ENCODE measurements around the gene OR9G4. TPM values are rescaled to one million over a fixed set of nuclear protein-coding genes. Genes with fewer than 3 reads are reported as not detected.

The OR9G4 gene
- not detected for total RNA-seq

DNA sequence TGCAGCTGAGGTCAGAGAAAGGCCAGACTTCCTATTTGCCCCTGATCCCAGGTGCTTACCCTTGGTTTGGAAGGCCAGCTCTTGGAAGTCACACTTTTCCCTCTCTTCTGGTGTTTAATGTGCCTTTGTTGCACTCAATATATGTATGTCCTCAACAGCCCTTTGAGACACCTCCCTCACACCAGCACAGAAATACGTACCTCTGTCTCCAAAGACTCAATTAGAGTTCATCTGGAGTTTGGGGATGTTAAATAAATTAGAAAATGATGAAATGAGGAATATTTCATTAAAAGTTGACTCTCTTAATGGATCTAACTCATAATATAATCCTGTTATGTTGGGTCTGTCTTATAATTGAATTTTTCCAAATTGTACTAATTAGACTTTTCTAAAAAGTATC is at the start of gene OR9G4:
TSS of gene OR9G4 (minus strand) at position 101 of the 400 bp plus-strand sequence. CDS start 4,931 bp downstream, outside the sequence.
- DNase-seq = no peak

DNA sequence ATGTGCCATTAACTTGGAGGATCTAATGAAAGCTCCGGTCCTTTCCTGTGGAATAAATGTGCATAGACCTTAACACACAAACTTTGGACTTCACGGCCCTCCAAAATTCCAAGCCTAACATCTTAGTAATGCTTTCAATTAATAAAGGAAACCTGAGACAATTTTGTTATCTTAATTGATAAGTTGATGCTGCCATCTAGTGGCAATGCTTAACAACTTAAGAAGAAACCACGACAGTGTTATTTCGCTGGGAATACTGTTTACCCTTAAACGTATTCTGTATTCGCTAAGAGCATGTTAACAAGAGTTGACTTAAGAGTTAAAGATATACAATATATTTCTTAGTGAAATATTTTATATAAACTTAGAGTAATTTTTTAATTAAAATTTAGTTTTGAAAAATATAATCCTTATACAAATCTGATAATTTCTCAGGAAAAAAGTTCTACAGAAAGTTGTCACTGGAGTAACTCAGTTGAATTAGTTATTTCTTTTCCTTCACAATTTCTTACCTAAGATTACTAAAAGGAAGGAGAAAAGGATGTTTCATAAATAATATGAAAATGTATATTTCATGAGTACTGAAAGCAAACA is 35.0 kb upstream of the OR9G4 start:
- peak; percentile 28 for DNase-seq

DNA sequence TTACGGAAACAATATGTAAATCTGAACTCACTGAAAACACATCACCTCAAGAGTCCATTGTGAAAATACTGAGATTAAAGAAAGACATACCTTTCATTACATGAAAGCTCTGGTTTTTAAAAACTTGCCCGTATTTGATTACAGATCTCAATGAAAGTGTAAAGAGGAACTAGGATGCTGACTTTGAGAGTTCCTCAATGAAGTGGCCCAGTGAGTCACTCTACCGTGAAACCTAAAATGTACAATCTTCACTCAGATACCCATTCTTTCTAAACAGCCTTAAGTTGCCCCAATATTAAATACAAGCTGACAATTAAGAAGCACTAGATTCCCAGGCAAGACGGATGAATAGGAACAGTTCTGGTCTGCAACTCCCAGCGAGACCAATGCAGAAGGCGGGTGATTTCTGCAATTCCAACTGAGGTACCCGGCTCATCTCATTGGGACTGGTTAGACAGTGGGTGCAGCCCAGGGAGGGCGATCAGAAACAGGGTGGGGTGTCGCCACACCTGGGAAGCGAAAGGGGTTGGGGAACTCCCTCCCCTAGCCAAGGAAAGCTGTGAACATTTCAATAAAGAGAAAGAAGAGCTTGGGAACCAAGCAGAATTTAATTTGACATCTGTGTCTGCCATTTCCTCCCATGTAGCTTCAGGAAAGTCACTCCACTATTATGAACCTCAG is 33.8 kb upstream of the OR9G4 start:
- DNase-seq = no peak

DNA sequence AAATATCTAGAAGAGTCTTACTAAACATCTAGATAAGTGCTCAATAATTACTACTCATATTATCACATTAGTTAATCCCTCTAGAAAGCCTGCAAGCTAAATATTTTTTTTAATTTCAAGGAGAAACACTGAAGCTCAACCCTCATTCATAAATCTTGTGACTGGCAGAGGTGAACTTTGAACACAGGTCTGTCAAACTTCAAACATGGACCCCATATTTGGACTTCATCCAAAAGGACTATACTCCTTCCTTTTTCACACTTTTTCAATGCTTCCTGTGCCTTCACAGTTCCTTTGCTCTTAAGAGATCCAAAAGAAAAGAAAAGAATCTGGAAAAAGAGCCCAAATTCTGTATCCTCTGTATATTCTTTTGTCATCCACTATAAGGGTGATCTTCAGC is 28.3 kb upstream of the OR9G4 start:
- DNase-seq = no peak

DNA sequence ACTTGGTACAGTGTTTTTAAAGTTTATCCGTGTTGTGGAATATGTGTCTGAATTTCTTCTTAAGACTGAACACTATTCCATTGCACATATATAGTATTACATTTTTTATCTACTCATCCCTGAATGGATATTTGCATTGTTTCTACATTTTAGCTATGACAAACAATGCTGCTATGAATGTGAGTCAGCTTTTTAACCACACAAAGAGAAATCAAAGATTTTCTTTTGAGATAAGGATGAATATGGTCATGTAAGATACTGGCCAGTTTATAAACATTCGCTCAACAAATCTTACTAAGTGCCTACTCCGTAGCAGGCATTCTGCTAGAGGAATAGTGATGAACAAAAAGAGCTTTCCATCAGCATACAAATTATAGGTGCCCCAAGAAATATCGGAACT is 16.5 kb upstream of the OR9G4 start:
- DNase-seq = no peak

DNA sequence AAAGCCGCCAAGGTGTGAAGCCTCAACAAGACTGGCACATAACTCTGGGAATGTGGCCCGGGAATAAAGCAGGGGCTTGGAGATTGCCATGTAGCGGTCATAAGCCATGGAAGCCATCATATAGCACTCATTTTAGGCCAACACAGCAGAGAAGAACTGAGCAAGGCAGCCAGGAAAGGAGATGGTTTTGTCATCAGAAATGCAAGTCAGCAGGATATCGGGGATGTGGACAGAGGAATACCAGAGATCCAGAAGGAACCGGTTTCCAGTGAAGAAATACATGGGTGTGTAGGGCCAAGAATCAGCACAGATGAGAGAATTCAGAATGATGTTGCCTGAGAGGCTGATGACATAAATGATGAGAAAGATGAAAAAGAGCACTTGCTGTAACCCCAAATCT is 3.0 kb upstream of the OR9G4 start:
- no peak for DNase-seq

DNA sequence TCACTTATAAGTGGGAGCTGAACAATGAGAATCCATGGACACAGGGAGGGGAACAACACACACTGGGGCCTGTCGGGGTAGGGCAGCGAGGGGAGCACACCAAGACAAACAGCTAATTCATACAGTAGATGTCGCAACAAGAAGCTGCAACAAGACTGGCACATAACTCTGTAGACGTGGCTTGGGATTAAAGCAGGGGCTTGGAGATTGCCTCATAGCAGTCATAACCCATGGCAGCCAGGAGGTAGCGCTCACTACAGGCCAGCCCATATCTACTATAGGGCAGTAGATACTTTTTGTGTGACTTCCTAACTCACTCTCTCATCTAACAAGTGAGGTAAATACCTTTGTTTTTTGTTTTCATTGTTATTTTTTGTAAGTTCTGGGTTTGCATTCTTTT is 1.7 kb upstream of the OR9G4 start:
- DNase-seq = no peak

DNA sequence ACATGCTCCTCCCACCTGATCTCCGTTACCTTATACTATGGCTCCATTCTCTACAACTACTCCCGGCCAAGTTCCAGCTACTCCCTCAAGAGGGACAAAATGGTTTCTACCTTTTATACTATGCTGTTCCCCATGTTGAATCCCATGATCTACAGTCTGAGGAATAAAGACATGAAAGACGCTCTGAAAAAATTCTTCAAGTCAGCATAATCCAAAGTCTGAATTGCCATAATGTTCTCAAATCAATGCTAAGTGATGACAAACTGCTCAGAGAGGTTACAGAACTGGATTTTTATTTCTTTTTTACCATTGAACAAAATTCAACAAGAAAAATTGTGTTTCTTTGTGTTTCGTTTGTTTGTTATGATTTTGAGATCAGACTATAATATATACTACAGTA is 7.6 kb downstream of the OR9G4 start:
- no peak for DNase-seq

DNA sequence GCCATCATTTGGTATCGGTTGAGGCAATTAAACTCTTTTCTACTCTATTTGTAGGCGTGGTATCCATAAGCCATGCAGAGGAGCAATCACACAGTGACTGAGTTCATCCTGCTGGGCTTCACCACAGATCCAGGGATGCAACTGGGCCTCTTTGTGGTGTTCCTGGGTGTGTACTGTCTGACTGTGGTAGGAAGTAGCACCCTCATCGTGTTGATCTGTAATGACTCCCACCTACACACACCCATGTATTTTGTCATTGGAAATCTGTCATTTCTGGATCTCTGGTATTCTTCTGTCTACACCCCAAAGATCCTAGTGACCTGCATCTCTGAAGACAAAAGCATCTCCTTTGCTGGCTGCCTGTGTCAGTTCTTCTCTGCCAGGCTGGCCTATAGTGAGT is 8.4 kb downstream of the OR9G4 start:
- DNase-seq = no peak

DNA sequence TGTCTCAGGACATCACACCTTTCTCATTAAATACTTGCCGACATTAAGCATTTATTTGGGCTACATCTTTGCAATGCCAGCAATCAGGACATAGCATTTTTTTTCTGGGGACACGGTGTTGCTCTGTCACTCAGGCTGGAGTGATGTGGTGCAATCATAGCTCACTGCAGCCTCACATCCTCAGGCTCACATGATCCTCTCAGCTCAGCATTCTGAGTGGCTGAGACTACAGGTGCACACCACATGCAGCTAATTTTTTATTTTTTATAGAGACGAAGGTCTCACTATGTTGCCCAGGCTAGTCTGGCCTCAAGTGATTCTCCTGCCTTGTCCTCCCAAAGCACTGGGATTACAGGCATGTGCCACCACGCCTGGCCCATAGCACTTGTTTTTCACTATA is 28.0 kb downstream of the OR9G4 start:
- DNase-seq = no peak

DNA sequence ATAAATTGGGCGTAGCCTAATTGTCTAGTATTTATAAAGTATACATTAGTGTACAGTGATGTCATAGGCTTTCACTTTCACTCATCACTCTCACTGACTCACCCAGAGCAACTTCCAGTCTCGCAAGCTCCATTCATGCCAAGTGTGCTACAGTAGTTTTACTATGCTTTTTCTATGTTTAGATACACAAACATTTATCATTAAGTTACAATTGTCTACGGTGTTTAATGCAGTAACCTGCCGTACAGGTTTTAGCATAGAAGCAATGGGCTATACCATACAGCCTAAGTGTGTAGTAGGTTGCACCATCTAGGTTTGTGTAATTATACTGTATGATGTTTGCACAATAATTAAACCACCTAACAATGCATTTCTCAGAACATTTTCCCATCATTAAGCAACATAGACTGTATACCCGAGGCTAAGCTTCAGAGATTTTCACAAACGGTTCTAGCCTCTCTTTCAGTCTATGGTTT is 32.1 kb downstream of the OR9G4 start:
- no peak for DNase-seq

DNA sequence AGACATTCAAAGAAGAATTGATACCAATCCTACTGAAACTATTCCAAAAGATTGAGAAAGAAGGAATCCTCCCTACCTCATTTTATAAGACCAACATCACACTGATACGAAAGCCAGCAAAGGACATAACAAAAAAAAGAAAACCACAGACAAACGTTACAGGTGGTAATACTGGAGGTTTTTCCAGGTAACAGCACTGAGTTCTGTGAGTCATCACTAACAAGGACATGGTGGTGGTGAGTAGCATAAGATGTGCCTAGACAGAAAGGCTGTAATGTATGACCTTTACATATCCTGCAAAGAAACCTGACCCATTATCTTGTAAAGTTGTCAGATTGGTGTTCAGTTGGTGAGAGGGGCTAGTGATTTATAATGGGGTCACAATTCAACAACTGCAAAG is 34.3 kb downstream of the OR9G4 start:
- no peak for DNase-seq

DNA sequence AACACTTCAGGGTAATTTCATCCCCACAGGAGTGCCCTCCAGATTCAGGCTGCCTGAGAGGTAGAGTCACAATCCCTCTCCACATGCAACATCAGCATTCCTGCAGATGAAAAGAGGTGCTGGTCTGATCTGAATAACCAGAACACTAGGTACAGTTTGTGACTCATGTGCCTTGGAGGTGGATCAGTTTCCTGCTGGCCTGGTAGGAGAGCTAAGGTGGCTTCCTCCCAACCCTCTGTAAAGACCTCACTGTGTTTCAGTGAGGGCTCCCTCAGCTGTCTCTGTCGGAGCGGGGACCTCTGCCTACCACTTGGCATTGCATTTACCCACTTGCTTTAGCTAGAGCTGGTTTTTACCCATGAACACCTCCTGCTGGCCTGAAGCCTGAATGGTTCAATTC is 42.0 kb downstream of the OR9G4 start:
- no peak for DNase-seq

DNA sequence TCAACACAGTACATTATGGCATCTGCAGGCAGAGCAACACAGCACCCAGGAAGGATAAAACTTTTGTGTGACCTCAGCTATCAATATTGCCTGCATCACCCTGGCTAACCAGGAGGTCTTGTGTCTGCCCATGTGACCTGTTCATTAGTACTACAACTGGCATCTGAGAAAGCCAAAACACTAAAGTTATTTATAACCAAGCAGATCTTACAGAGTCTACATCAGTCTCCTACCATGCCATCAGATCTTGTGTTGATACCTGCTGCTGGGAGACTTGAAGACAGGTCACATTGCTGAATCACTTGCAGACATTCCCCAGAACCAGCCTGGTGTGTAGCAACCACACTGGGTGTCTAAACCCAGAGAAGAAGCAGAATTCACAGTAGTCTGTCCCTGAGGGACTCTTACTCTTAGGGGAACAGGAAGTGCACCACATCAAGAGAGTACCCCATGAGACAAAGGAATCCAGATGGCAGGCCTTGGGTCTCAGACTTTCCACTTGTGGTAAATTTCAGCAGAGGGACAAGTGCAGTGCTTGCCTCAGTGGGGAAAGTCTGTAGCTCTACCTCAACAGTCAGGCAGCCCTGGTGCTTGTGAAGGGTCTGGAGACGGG is 42.6 kb downstream of the OR9G4 start:
- DNase-seq = no peak

DNA sequence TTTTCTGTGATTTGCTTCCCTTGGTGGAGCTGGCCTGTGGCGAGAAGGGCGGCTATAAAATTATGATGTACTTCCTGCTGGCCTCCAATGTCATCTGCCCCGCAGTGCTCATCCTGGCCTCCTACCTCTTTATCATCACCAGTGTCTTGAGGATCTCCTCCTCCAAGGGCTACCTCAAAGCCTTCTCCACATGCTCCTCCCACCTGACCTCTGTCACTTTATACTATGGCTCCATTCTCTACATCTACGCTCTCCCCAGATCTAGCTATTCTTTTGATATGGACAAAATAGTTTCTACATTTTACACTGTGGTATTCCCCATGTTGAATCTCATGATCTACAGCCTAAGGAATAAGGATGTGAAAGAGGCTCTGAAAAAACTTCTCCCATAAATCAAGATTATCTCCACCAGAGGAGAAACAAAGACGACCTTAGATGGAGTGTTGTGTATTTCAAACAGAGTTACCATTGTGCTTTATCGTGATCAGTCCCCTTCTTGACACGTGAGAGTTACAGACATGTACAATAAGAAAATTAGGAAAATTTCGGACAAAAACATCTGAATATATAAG is 47.5 kb downstream of the OR9G4 start:
- DNase-seq = no peak

DNA sequence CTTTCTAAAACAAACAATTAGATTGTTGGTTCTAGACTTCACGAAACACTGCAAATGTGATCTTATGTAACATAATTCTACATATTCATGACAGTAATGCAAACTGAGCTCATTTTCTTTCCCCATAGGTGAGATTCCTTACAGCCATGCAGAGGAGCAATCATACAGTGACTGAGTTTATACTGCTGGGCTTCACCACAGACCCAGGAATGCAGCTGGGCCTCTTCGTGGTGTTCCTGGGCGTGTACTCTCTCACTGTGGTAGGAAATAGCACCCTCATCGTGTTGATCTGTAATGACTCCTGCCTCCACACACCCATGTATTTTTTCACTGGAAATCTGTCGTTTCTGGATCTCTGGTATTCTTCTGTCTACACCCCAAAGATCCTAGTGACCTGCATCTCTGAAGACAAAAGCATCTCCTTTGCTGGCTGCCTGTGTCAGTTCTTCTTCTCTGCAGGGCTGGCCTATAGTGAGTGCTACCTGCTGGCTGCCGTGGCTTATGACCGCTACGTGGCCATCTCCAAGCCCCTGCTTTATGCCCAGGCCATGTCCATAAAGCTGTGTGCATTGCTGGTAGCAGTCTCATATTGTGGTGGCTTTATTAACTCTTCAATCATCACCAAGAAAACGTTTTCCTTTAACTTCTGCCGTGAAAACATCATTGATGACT is 48.1 kb downstream of the OR9G4 start:
- DNase-seq = no peak

DNA sequence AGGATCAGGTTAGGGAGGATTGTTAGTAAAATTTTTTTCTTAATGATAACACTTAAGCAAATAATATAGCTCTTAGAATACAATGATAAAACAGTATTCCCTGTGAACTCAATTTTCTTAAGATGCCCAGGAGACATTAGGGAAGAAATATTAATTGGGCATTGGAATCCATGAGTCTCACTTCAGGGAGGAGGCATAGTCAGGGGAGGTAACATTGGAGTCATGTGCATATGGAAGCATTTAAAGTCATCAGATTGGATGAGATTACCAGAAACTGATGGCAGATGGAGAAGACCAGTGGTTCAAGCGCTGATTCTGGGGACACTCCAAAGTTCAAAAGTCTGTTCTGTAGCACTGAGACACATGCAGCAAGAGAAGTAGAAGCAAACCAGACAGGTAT is 49.7 kb downstream of the OR9G4 start, which contains the start of gene OR9G1:
TSS of gene OR9G1 (plus strand) at position 301 of the 400 bp plus-strand sequence. CDS start 1,293 bp downstream, outside the sequence.
- no peak for DNase-seq

DNA sequence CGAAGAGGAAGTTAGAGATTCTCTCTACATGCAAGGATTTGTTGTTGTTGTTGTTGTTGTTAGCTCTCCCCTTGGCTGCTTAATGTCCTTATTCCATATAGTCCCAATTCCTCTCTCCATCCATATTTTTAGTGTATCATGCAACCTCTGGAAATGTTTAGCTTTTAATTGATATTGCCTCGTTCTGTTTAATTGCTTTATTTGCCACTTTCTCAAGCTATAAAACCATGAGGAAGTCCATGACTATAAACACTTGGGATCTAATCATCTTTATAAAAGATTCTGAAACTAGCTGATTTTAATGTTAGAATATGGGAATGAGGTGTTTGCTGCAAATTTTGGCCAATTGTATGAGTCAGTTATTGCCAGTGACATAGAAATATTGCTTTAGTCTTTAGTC is 55.1 kb downstream of the OR9G4 start:
- no peak for DNase-seq

Data from skin of body (tissue), 2 donors.